ENCODE results near the gene GALNT7.

GALNT7 gene

DNA sequence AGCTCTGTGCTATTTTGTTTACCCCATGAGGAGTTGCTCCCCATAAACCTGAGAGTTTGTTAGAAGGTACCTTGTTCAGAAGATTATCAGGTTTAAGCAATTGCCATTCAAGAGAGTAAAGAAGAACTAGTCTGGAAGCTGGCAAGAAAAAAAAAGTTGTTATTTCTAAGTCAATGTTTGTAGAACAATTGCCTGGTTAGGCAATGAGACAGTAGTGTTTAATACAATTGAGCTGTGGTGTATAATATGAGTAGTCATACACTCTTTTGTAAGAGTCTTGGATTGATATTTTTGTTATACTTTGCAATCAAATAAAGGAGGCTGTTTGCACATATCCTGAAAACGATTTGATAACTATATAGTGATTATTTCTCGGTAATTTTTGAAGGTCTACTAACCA lies 44.7 kb downstream of the GALNT7 start:
- H3K27ac ChIP-seq, result no peak overlapping the region
- TF ChIP-seq, protein P1, sequence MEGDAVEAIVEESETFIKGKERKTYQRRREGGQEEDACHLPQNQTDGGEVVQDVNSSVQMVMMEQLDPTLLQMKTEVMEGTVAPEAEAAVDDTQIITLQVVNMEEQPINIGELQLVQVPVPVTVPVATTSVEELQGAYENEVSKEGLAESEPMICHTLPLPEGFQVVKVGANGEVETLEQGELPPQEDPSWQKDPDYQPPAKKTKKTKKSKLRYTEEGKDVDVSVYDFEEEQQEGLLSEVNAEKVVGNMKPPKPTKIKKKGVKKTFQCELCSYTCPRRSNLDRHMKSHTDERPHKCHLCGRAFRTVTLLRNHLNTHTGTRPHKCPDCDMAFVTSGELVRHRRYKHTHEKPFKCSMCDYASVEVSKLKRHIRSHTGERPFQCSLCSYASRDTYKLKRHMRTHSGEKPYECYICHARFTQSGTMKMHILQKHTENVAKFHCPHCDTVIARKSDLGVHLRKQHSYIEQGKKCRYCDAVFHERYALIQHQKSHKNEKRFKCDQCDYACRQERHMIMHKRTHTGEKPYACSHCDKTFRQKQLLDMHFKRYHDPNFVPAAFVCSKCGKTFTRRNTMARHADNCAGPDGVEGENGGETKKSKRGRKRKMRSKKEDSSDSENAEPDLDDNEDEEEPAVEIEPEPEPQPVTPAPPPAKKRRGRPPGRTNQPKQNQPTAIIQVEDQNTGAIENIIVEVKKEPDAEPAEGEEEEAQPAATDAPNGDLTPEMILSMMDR (IDR thresholded peaks at IDR 0.05), result no peak
- no peak overlapping the region for H3K9ac ChIP-seq
- H2AFZ ChIP-seq, result no peak overlapping the region
- no peaks in the 10 kb centered on the region for H3K79me2 ChIP-seq
- no peak overlapping the region for H3K4me3 ChIP-seq (ENCODE audit: low read depth, low read length)
- H3K36me3 ChIP-seq (ENCODE audit: control insufficient read depth, insufficient read depth, low read length), result no peaks in the 10 kb centered on the region
- no peaks in the 10 kb centered on the region for H3K9me3 ChIP-seq (ENCODE audit: control insufficient read depth, low read length)
- no peak overlapping the region for H3K4me2 ChIP-seq (ENCODE audit: low read length)
- H3K4me1 ChIP-seq, result peaks cover 6% of the 10 kb centered on the region
- H3K27me3 ChIP-seq (ENCODE audit: control insufficient read depth, insufficient read depth, low read length), result no peaks in the 10 kb centered on the region

DNA sequence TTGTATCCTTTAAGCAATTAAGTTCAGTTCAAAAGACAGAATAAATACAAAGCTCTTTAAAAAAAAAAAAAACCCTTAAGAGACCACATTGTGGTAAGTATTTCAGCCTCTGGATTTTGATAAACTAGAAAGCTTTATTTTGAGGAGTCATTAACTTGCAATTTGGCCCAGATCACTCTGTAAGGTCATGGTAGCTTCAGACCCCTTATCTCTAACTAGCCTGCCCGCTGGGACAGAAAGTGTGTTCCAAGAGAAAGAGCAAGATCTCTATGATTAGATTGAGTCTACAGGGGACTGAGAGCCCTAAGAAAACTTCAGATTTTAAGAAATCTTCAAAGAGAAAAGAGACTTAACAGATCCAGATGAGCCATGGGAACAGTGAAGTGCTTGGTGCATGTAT lies 45.6 kb downstream of the GALNT7 start:
- H3K4me1 ChIP-seq, result peaks cover 9% of the 10 kb centered on the region
- no peak overlapping the region for H2AFZ ChIP-seq
- H3K79me2 ChIP-seq, result no peaks in the 10 kb centered on the region
- H3K4me2 ChIP-seq (ENCODE audit: low read length), result peak overlapping the region; percentile 0
- no peaks in the 10 kb centered on the region for H3K36me3 ChIP-seq (ENCODE audit: control insufficient read depth, insufficient read depth, low read length)
- no peak overlapping the region for H3K9ac ChIP-seq
- H3K27me3 ChIP-seq (ENCODE audit: control insufficient read depth, insufficient read depth, low read length), result no peaks in the 10 kb centered on the region
- TF ChIP-seq, protein P1 (IDR thresholded peaks at IDR 0.05), result no peak
- no peak overlapping the region for H3K4me3 ChIP-seq (ENCODE audit: low read depth, low read length)
- peak overlapping the region; percentile 53 for H3K27ac ChIP-seq
- no peaks in the 10 kb centered on the region for H3K9me3 ChIP-seq (ENCODE audit: control insufficient read depth, low read length)

DNA sequence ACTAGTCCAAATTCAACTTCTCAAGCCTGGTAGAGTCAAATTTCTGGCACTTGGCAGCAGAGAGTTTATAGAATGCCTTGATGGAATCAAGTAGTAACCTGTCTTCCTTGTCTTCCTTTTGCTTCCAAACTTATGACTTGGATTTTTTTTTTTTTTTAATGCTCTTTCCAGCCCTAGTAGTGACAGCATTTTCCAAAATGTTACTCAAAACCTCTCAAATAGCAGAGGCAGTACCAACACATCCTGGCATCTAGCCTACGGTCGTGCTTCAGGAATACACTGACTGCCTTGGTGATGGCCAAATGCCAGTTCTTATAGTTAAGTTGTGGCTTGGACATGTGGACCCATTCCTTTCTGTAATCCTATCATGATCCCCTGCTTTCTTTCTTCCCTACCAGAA lies 46.0 kb downstream of the GALNT7 start:
- H2AFZ ChIP-seq, result no peak overlapping the region
- H3K4me1 ChIP-seq, result peaks cover 7% of the 10 kb centered on the region
- H3K9ac ChIP-seq, result no peak overlapping the region
- TF ChIP-seq, protein P1 (IDR thresholded peaks at IDR 0.05), result no peak
- no peaks in the 10 kb centered on the region for H3K79me2 ChIP-seq
- H3K27me3 ChIP-seq (ENCODE audit: control insufficient read depth, insufficient read depth, low read length), result no peaks in the 10 kb centered on the region
- no peak overlapping the region for H3K4me3 ChIP-seq (ENCODE audit: low read depth, low read length)
- no peaks in the 10 kb centered on the region for H3K36me3 ChIP-seq (ENCODE audit: control insufficient read depth, insufficient read depth, low read length)
- H3K27ac ChIP-seq, result peak overlapping the region; percentile 53
- no peaks in the 10 kb centered on the region for H3K9me3 ChIP-seq (ENCODE audit: control insufficient read depth, low read length)
- H3K4me2 ChIP-seq (ENCODE audit: low read length), result peak overlapping the region; percentile 0

DNA sequence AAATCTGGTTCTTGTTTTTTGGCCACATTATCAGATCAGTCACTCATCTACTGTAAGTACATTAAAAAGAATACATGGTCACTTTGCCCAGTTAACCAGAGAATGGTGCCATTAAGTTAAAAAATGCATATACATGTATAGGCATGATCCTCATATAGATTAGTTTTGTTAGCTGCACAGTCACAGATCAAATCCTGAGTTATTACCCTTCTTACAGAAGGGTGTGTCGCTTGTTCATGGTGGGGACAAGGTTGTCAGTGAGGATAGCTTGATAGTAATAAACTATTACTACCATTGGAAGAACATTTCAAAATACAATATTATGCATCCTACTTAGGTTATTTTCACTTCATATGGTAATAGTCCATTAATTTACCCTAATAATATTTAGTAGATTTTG lies 48.5 kb downstream of the GALNT7 start:
- H3K79me2 ChIP-seq, result peaks cover 2% of the 10 kb centered on the region
- TF ChIP-seq, protein P1 (IDR thresholded peaks at IDR 0.05), result no peak
- H3K4me2 ChIP-seq (ENCODE audit: low read length), result no peak overlapping the region
- H3K4me3 ChIP-seq (ENCODE audit: low read depth, low read length), result no peak overlapping the region
- H2AFZ ChIP-seq, result no peak overlapping the region
- H3K36me3 ChIP-seq (ENCODE audit: control insufficient read depth, insufficient read depth, low read length), result no peaks in the 10 kb centered on the region
- H3K9ac ChIP-seq, result no peak overlapping the region
- no peak overlapping the region for H3K27ac ChIP-seq
- no peaks in the 10 kb centered on the region for H3K27me3 ChIP-seq (ENCODE audit: control insufficient read depth, insufficient read depth, low read length)
- H3K4me1 ChIP-seq, result peaks cover 3% of the 10 kb centered on the region
- no peaks in the 10 kb centered on the region for H3K9me3 ChIP-seq (ENCODE audit: control insufficient read depth, low read length)

DNA sequence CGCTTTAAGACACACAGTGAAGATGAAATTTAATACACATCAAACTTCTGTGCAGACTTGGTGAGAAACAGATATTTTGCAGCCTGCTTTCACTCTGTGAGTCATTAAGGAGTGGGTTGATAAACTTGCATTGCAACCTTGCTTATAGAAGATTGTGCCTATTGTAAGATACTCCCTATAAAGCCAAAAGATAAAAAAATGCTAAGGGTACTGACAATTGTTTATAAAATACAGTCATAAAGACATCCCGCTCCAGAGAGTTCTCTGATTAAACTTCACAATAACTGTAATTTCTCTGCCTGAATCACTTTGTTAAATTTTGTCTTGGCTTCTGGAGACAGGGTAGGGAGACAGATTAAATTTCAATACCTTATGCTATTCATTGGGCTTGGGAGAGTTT lies 49.1 kb downstream of the GALNT7 start:
- no peaks in the 10 kb centered on the region for H3K9me3 ChIP-seq (ENCODE audit: control insufficient read depth, low read length)
- H2AFZ ChIP-seq, result no peak overlapping the region
- no peak overlapping the region for H3K4me2 ChIP-seq (ENCODE audit: low read length)
- no peak overlapping the region for H3K4me3 ChIP-seq (ENCODE audit: low read depth, low read length)
- no peaks in the 10 kb centered on the region for H3K36me3 ChIP-seq (ENCODE audit: control insufficient read depth, insufficient read depth, low read length)
- TF ChIP-seq, protein P1 (IDR thresholded peaks at IDR 0.05), result no peak
- H3K9ac ChIP-seq, result no peak overlapping the region
- H3K27me3 ChIP-seq (ENCODE audit: control insufficient read depth, insufficient read depth, low read length), result no peaks in the 10 kb centered on the region
- peaks cover 3% of the 10 kb centered on the region for H3K4me1 ChIP-seq
- no peak overlapping the region for H3K27ac ChIP-seq
- peaks cover 2% of the 10 kb centered on the region for H3K79me2 ChIP-seq

Measured in parathyroid adenoma (tissue), 2 donors.